WTC11 (cell line): Measurements from ENCODE around the gene RING1. TPM values are rescaled to one million over a fixed set of nuclear protein-coding genes. Genes with fewer than 3 reads are reported as not detected.

Experiments
- ATAC-seq: fragments of 200-7000 bp; cut with Tn5 transposase; 2 replicates; pipeline ENCODE4 v1.10.0; 2021; ENCODE audit warnings: mild to moderate bottlenecking, moderate library complexity
- CTCF ChIA-PET: fragments of 300-600 bp; sonication (Branson Sonifier 250); formaldehyde crosslinking; loops from one replicate; lab custom pipeline; 2021; ENCODE audit warnings: antibody characterized with exemption; lab: Charles Lee
- POLR2A ChIA-PET: fragments of 350-600 bp; sonication (Branson Sonifier 250); formaldehyde crosslinking; loops from one replicate; lab custom pipeline; 2021; ENCODE audit warnings: antibody characterized with exemption; lab: Charles Lee
- DNase-seq: peaks from one replicate; pipeline ENCODE4 v3.0.0; 2021; ENCODE audit warnings: low spot score
- H3K27ac Mint-ChIP-seq: 2 replicates; pipeline ENCODE4 v1.8.0; 2021; ENCODE audit warnings: mixed read lengths
- H3K27me3 Mint-ChIP-seq: 2 replicates; pipeline ENCODE4 v1.8.0; 2021; ENCODE audit warnings: low read depth, mild to moderate bottlenecking, moderate library complexity, mixed read lengths
- H3K36me3 Mint-ChIP-seq: 2 replicates; pipeline ENCODE4 v1.8.0; 2021; ENCODE audit warnings: mixed read lengths
- H3K4me1 Mint-ChIP-seq: 2 replicates; pipeline ENCODE4 v1.8.0; 2022; ENCODE audit warnings: mixed read lengths
- H3K4me3 Mint-ChIP-seq: 2 replicates; pipeline ENCODE4 v1.8.0; 2021; ENCODE audit warnings: mild to moderate bottlenecking, moderate library complexity, mixed read lengths
- H3K9me3 Mint-ChIP-seq: 2 replicates; pipeline ENCODE4 v1.8.0; 2021; ENCODE audit warnings: mixed read lengths
- ESRRA ChIP-seq: sonication (generic); formaldehyde crosslinking; IDR thresholded peaks from 2 replicates; pipeline ENCODE4 v1.8.1; 2022; ENCODE audit warnings: mild to moderate bottlenecking, missing genetic modification reagents, borderline replicate concordance
- FOXP4 ChIP-seq: sonication (generic); formaldehyde crosslinking; IDR thresholded peaks from 2 replicates; pipeline ENCODE4 v1.8.0; 2022; ENCODE audit warnings: mild to moderate bottlenecking, missing genetic modification reagents
- IRF1 ChIP-seq: sonication (generic); formaldehyde crosslinking; IDR thresholded peaks from 2 replicates; pipeline ENCODE4 v1.8.0; 2023; ENCODE audit warnings: missing genetic modification reagents
- MLX ChIP-seq: sonication (generic); formaldehyde crosslinking; IDR thresholded peaks from 2 replicates; pipeline ENCODE4 v1.8.1; 2023; ENCODE audit warnings: mild to moderate bottlenecking, missing genetic modification reagents, moderate library complexity
- NFATC4 ChIP-seq: fragments of 250-450 bp; sonication (Bioruptor Pico); IDR thresholded peaks from 2 replicates; pipeline ENCODE4 v1.9.0; 2021; ENCODE audit warnings: mild to moderate bottlenecking
- TCF7 ChIP-seq: sonication (generic); formaldehyde crosslinking; IDR thresholded peaks from 2 replicates; pipeline ENCODE4 v1.8.0; 2022; ENCODE audit warnings: mild to moderate bottlenecking, low read depth, missing genetic modification reagents, moderate library complexity
- TP53 ChIP-seq: sonication (generic); formaldehyde crosslinking; IDR thresholded peaks from 2 replicates; pipeline ENCODE4 v1.8.1; 2023; ENCODE audit warnings: mild to moderate bottlenecking, missing genetic modification reagents
- USF1 ChIP-seq: sonication (generic); formaldehyde crosslinking; IDR thresholded peaks from 2 replicates; pipeline ENCODE4 v1.8.0; 2022; ENCODE audit warnings: mild to moderate bottlenecking, missing genetic modification reagents
- ZBTB21 ChIP-seq: sonication (generic); formaldehyde crosslinking; IDR thresholded peaks from 2 replicates; pipeline ENCODE4 v1.8.1; 2023; ENCODE audit warnings: mild to moderate bottlenecking, missing genetic modification reagents, borderline replicate concordance
- ZBTB43 ChIP-seq: sonication (generic); formaldehyde crosslinking; IDR thresholded peaks from 2 replicates; pipeline ENCODE4 v1.8.1; 2023; ENCODE audit warnings: mild to moderate bottlenecking, missing genetic modification reagents
- ZNF532 ChIP-seq: fragments of 250-450 bp; sonication (Bioruptor Pico); IDR thresholded peaks from 2 replicates; pipeline ENCODE4 v1.9.0; 2021; ENCODE audit warnings: mild to moderate bottlenecking, borderline replicate concordance
- total RNA-seq: library from RNA; stranded (reverse); gene quantifications from 3 replicates; pipeline ENCODE4 v1.2.3, GENCODE V29; 2021

RING1 gene
- total RNA-seq, 1 experiment from 2014 or later: 26.6 TPM

- Mint-ChIP-seq H3K36me3 (no peaks in the 10 kb centered on the region), H3K27me3 (peaks cover 25% of the 10 kb centered on the region), H3K4me3 (no peak overlapping the region), H3K4me1 (peaks cover 22% of the 10 kb centered on the region), H3K27ac (no peak overlapping the region), H3K9me3 (no peaks in the 10 kb centered on the region)
- TF ChIP-seq TP53 (CRISPR knock-in tag) (no peak), ZBTB21 (CRISPR knock-in tag) (no peak), NFATC4 (no peak), MLX (CRISPR knock-in tag) (no peak)
- POLR2A ChIA-PET: interaction anchor here (0.7 to 1.7 kb wide), 2 partner anchors 10 to 136 kb away, joined by 3 read pairs; no protein-coding TSS in a partner anchor
- DNase-seq (no peak), ATAC-seq (no peak)
- CTCF ChIA-PET: interaction anchor here (1.2 to 7.1 kb wide), 7 partner anchors 10 to 179 kb away, joined by 3 to 55 read pairs (median 5); partner anchors contain the start of gene COL11A2
Observed at GRCh38 chr6:33163540-33163939, 44.8 kb upstream of the RING1 start.

- Mint-ChIP-seq H3K4me3 (no peak overlapping the region), H3K36me3 (no peaks in the 10 kb centered on the region), H3K27ac (no peak overlapping the region), H3K27me3 (peaks cover 25% of the 10 kb centered on the region), H3K4me1 (peaks cover 22% of the 10 kb centered on the region), H3K9me3 (no peaks in the 10 kb centered on the region)
- TF ChIP-seq IRF1 (CRISPR knock-in tag): no peak
- no peak for TF ChIP-seq ESRRA (CRISPR knock-in tag)
- TF ChIP-seq FOXP4 (CRISPR knock-in tag): no peak
- no peak for TF ChIP-seq ZNF532 (CRISPR knock-in tag)
- no peak for TF ChIP-seq USF1 (CRISPR knock-in tag)
- no peak for TF ChIP-seq TCF7 (CRISPR knock-in tag)
- no peak for TF ChIP-seq ZBTB43 (CRISPR knock-in tag)
- ChIA-PET CTCF (interaction anchor here (0.7 to 7.1 kb wide), 9 partner anchors 9 to 211 kb away, joined by 3 to 55 read pairs (median 5); partner anchors contain the start of gene COL11A2), POLR2A (interaction anchor here (0.7 kb wide), 1 partner anchor 11 kb away, joined by 3 read pairs; no protein-coding TSS in a partner anchor)
- ATAC-seq (no peak), DNase-seq (no peak)
Observed at GRCh38 chr6:33164176-33164575, 44.1 kb upstream of the RING1 start.
